Keratinocyte (primary cell): ENCODE measurements around the gene TRIM45. TPM values are rescaled to one million over a fixed set of nuclear protein-coding genes. Genes with fewer than 3 reads are reported as not detected.
"Not testable (repeated sequence)": the region's sequence is repeated elsewhere in the genome, so short reads cannot be mapped to it uniquely, and the experiment has no call there.

Experiments
- DNase-seq: peaks from one replicate; pipeline ENCODE4 v3.0.0-alpha.2; 2011; ENCODE audit warnings: low read depth, missing footprints, low spot score
- FAIRE-seq: peaks from 2 replicates; lab custom pipeline; 2011; peaks lifted over from hg19 to GRCh38; lab: Jason Lieb, UNC
- H2AFZ ChIP-seq: 2 replicates; pipeline ENCODE4 v1.6.0; 2012; ENCODE audit warnings: low read length, control low read depth, inconsistent platforms; ENCODE audit not compliant: control insufficient read depth
- H3K27ac ChIP-seq: 2 replicates; pipeline ENCODE4 v1.5.1; 2011; ENCODE audit warnings: low read length; ENCODE audit not compliant: control insufficient read depth, insufficient read depth
- H3K27me3 ChIP-seq: 3 replicates; pipeline ENCODE4 v1.6.0; 2011; ENCODE audit warnings: low read length; ENCODE audit not compliant: control insufficient read depth, insufficient read depth; ENCODE audit errors: extremely low read depth
- H3K36me3 ChIP-seq, 2 experiments: 2 replicates in 1 of 2; 3 replicates in 1 of 2; pipeline ENCODE4 v1.5.1; 2011; ENCODE audit warnings: low read length in 2 of 2, mild to moderate bottlenecking in 1 of 2; ENCODE audit not compliant: control insufficient read depth in 2 of 2, insufficient read depth in 2 of 2; ENCODE audit errors: extremely low read depth in 1 of 2
- H3K4me1 ChIP-seq: 3 replicates; pipeline ENCODE4 v1.5.1; 2011; ENCODE audit warnings: low read length; ENCODE audit not compliant: control insufficient read depth, insufficient read depth; ENCODE audit errors: extremely low read depth
- H3K4me2 ChIP-seq: 3 replicates; pipeline ENCODE4 v1.6.0; 2011; ENCODE audit warnings: low read depth, low read length; ENCODE audit not compliant: control insufficient read depth, insufficient read depth; ENCODE audit errors: extremely low read depth
- H3K4me3 ChIP-seq, 3 experiments: fragments of 200-600 bp in 1 of 3; sonication (generic) in 1 of 3; 2 replicates in 2 of 3; 3 replicates in 1 of 3; pipeline ENCODE4 v1.5.1; 2011 to 2016; ENCODE audit warnings: low read length in 3 of 3, mild to moderate bottlenecking in 3 of 3, control low read depth in 2 of 3, inconsistent platforms in 1 of 3, low read depth in 1 of 3, mixed read lengths in 1 of 3, mixed run types in 1 of 3, moderate library complexity in 1 of 3; ENCODE audit not compliant: control insufficient read depth in 2 of 3, insufficient read depth in 2 of 3; ENCODE audit errors: extremely low read depth in 1 of 3
- H3K79me2 ChIP-seq: 2 replicates; pipeline ENCODE4 v1.6.0; 2012; ENCODE audit warnings: low read length; ENCODE audit not compliant: control insufficient read depth, insufficient read depth
- H3K9ac ChIP-seq: 3 replicates; pipeline ENCODE4 v1.6.0; 2011; ENCODE audit warnings: low read length; ENCODE audit not compliant: control insufficient read depth, insufficient read depth; ENCODE audit errors: extremely low read depth
- H3K9me1 ChIP-seq: 3 replicates; pipeline ENCODE4 v1.6.0; 2011; ENCODE audit warnings: low read length; ENCODE audit not compliant: control insufficient read depth, insufficient read depth; ENCODE audit errors: extremely low read depth
- H3K9me3 ChIP-seq: 2 replicates; pipeline ENCODE4 v1.5.1; 2012; ENCODE audit warnings: low read depth, low read length; ENCODE audit not compliant: control insufficient read depth
- H4K20me1 ChIP-seq: 3 replicates; pipeline ENCODE4 v1.6.0; 2011; ENCODE audit warnings: low read length; ENCODE audit not compliant: control insufficient read depth, insufficient read depth; ENCODE audit errors: extremely low read depth
- CTCF ChIP-seq, 3 experiments: IDR thresholded peaks in 1 of 3; conservative IDR thresholded peaks in 1 of 3; optimal IDR thresholded peaks in 1 of 3; 2 replicates in 2 of 3; 3 replicates in 1 of 3; pipeline versions ENCODE3 to v1.5.1; 2011; ENCODE audit warnings: low read length in 3 of 3, mild to moderate bottlenecking in 3 of 3, moderate library complexity in 2 of 3, control low read depth in 1 of 3, inconsistent platforms in 1 of 3; ENCODE audit not compliant: insufficient read depth in 2 of 3; ENCODE audit errors: extremely low read depth in 1 of 3
- EZH2 ChIP-seq: IDR thresholded peaks from one replicate; pipeline ENCODE4 v1.6.1; 2012; ENCODE audit warnings: inconsistent platforms, mild to moderate bottlenecking, low read length, moderate library complexity
- dilution Hi-C: fragments of 300-500 bp; cut with MboI; formaldehyde crosslinking; loops from one replicate; pipeline ENCODE4 v1.7.0; 2020; ENCODE audit warnings: low sequenced_read_pairs; ENCODE audit not compliant: extremely low pct_ligation_motif_present
- polyA plus RNA-seq, 5 experiments: library from polyadenylated mRNA; depleted of rRNA in 3 of 5; stranded (reverse) in 3 of 5; stranded (forward) in 1 of 5; unstranded in 1 of 5; fragments of >200 nt; gene quantifications; 1 replicate in 1 of 5; 2 replicates in 3 of 5; 3 replicates in 1 of 5; pipeline versions ENCODE4 v1.2.1 to v1.2.3, GENCODE V29; 2011 to 2012; ENCODE audit warnings: missing spikeins in 2 of 5, low read depth in 1 of 5, low replicate concordance in 1 of 5

Gene TRIM45
- polyA plus RNA-seq, 1 donor (not counting 4 experiments of a cell fraction or from before 2014, with no cell fraction given), result 2.7 TPM

GRCh38 chr1:117106478-117106877 lies 15.1 kb downstream of the TRIM45 start:
- dilution Hi-C loops, result no loop called here
- no peak for FAIRE-seq

GRCh38 chr1:117105722-117106121 lies 15.8 kb downstream of the TRIM45 start:
- no peak overlapping the region for H3K9ac ChIP-seq
- FAIRE-seq (no peak), DNase-seq (no peak)
- no peaks in the 10 kb centered on the region for H3K27me3 ChIP-seq
- TF ChIP-seq EZH2, result no peak
- no peaks in the 10 kb centered on the region for H4K20me1 ChIP-seq
- peaks cover 6 to 11% of the 10 kb centered on the region in 2 experiments for H3K36me3 ChIP-seq
- no peak overlapping the region for H3K4me2 ChIP-seq
- peaks cover 17% of the 10 kb centered on the region for H3K4me1 ChIP-seq
- no peaks in the 10 kb centered on the region for H3K9me3 ChIP-seq
- no peaks in the 10 kb centered on the region for H3K79me2 ChIP-seq
- no peak overlapping the region for H3K27ac ChIP-seq
- H3K9me1 ChIP-seq, result no peaks in the 10 kb centered on the region
- no peak overlapping the region for H3K4me3 ChIP-seq
- dilution Hi-C loops, result no loop called here
- H2AFZ ChIP-seq, result no peak overlapping the region

More at GRCh38 chr1:117106478-117106877, 15.1 kb downstream of the TRIM45 start:
- Histone ChIP-seq H4K20me1 (no peaks in the 10 kb centered on the region), H3K27ac (no peak overlapping the region), H3K27me3 (no peaks in the 10 kb centered on the region), H3K36me3 (peaks cover 4 to 8% of the 10 kb centered on the region in 2 experiments), H3K9me3 (no peaks in the 10 kb centered on the region), H3K4me3 (no peak overlapping the region), H3K9ac (no peak overlapping the region), H3K9me1 (no peaks in the 10 kb centered on the region), H3K79me2 (no peaks in the 10 kb centered on the region), H2AFZ (no peak overlapping the region), H3K4me1 (peaks cover 24% of the 10 kb centered on the region), H3K4me2 (no peak overlapping the region)
- DNase-seq, result no peak
- TF ChIP-seq EZH2 (no peak), CTCF (optimal IDR thresholded peaks at IDR 0.05 in 1 of 3, IDR thresholded peaks at IDR 0.05 in 1 of 3, conservative IDR thresholded peaks at IDR 0.05 in 1 of 3; ENCODE audit: extremely low read depth in 1 of 3, insufficient read depth in 2 of 3, low read length in 3 of 3) (no peak)

GRCh38 chr1:117104986-117105385 lies 16.6 kb downstream of the TRIM45 start:
- Histone ChIP-seq H3K4me1 (peaks cover 9% of the 10 kb centered on the region), H3K4me3 (no peak overlapping the region), H3K27me3 (no peaks in the 10 kb centered on the region), H3K79me2 (no peaks in the 10 kb centered on the region), H2AFZ (no peak overlapping the region), H3K36me3 (peaks cover 6 to 11% of the 10 kb centered on the region in 2 experiments), H3K9me1 (no peaks in the 10 kb centered on the region), H3K9me3 (no peaks in the 10 kb centered on the region), H3K27ac (no peak overlapping the region), H3K9ac (no peak overlapping the region), H4K20me1 (no peaks in the 10 kb centered on the region), H3K4me2 (no peak overlapping the region)
- DNase-seq (no peak), FAIRE-seq (no peak)
- TF ChIP-seq EZH2 (no peak), CTCF (optimal IDR thresholded peaks at IDR 0.05 in 1 of 3, IDR thresholded peaks at IDR 0.05 in 1 of 3, conservative IDR thresholded peaks at IDR 0.05 in 1 of 3; ENCODE audit: extremely low read depth in 1 of 3, insufficient read depth in 2 of 3, low read length in 3 of 3) (no peak)
- dilution Hi-C loops, result no loop called here

- H3K9ac ChIP-seq, FAIRE-seq, H3K4me1 ChIP-seq, H3K79me2 ChIP-seq, H3K27ac ChIP-seq, dilution Hi-C loops, H4K20me1 ChIP-seq, H3K27me3 ChIP-seq, H3K4me3 ChIP-seq, H3K4me2 ChIP-seq, H3K9me3 ChIP-seq, H2AFZ ChIP-seq, H3K9me1 ChIP-seq, DNase-seq: not testable (repeated sequence)
- peaks cover 5 to 22% of the 10 kb centered on the region in 2 experiments for H3K36me3 ChIP-seq
Measured at GRCh38 chr1:117101858-117102257, 19.7 kb downstream of the TRIM45 start.
